Spleen (tissue), 11 donors: Measurements from ENCODE around the gene SHQ1. TPM values are rescaled to one million over a fixed set of nuclear protein-coding genes. Genes with fewer than 3 reads are reported as not detected.
"Not testable (repeated sequence)": the region's sequence is repeated elsewhere in the genome, so short reads cannot be mapped to it uniquely, and the experiment has no call there.

Experiments used
- DNase-seq: peaks from one replicate; pipeline ENCODE4 v3.0.0-alpha.2; 2020
- H3K27ac ChIP-seq, 8 donors: fragments of 200-600 bp; sonication (generic) in 7 of 8; 1 replicate in 4 of 8; 2 replicates in 4 of 8; pipeline versions ENCODE4 v1.5.0 to v1.8.0; 2016 to 2021; ENCODE audit warnings: inconsistent platforms in 4 of 8, mild to moderate bottlenecking in 4 of 8, moderate library complexity in 1 of 8
- H3K27me3 ChIP-seq, 7 donors: fragments of 200-600 bp; sonication (generic) in 6 of 7; replicated peaks in 1 of 7; 1 replicate in 4 of 7; 2 replicates in 3 of 7; pipeline versions ENCODE4 v1.5.0 to v1.8.0; 2016 to 2021; ENCODE audit warnings: inconsistent platforms in 3 of 7, mild to moderate bottlenecking in 1 of 7
- H3K36me3 ChIP-seq, 6 donors: fragments of 200-600 bp; sonication (generic) in 5 of 6; 1 replicate in 4 of 6; 2 replicates in 2 of 6; pipeline versions ENCODE4 v1.5.0 to v1.8.0; 2016 to 2021; ENCODE audit warnings: inconsistent platforms in 2 of 6
- H3K4me1 ChIP-seq, 6 donors: fragments of 200-600 bp; sonication (generic) in 5 of 6; 1 replicate in 3 of 6; 2 replicates in 3 of 6; pipeline versions ENCODE4 v1.5.0 to v1.8.0; 2016 to 2021; ENCODE audit warnings: inconsistent platforms in 3 of 6
- H3K4me3 ChIP-seq, 8 donors: fragments of 200-600 bp; sonication (generic) in 7 of 8; 1 replicate in 4 of 8; 2 replicates in 4 of 8; pipeline versions ENCODE4 v1.5.0 to v1.8.0; 2016 to 2021; ENCODE audit warnings: inconsistent platforms in 4 of 8, mild to moderate bottlenecking in 4 of 8, moderate library complexity in 2 of 8
- H3K9me3 ChIP-seq, 8 donors: fragments of 200-600 bp; sonication (generic) in 7 of 8; 1 replicate in 4 of 8; 2 replicates in 4 of 8; pipeline versions ENCODE4 v1.5.0 to v1.8.0; 2016 to 2021; ENCODE audit warnings: inconsistent platforms in 4 of 8
- POLR2A ChIP-seq, 3 donors: fragments of 450-650 bp; IDR thresholded peaks; one replicate each; pipeline ENCODE4 v1.5.1; 2017; ENCODE audit warnings: antibody characterized with exemption in 3 of 3, mild to moderate bottlenecking in 1 of 3
- POLR2AphosphoS5 ChIP-seq, 3 donors: sonication (generic); formaldehyde crosslinking; IDR thresholded peaks; one replicate each; pipeline ENCODE4 v1.5.1; 2017; ENCODE audit warnings: antibody characterized with exemption in 3 of 3
- WGBS, 5 donors: extraction: QIAGEN DNeasy Blood & Tissue Kit in 3 of 5; methylation state at CpG; one replicate each; pipeline versions ENCODE4 v1.1.5 to v1.1.7; 2013 to 2018; 5-methylcytosine and 5-hydroxymethylcytosine counted together
- intact Hi-C: fragments of 100-400 bp; cut with DNase I; formaldehyde crosslinking; loops from one replicate; pipeline ENCODE4 v1.15.0; 2023; ENCODE audit warnings: low total_unique reads
- polyA plus RNA-seq, 3 donors: library from polyadenylated mRNA; stranded (reverse); fragments of 200-250 nt; gene quantifications; one replicate each; pipeline ENCODE4 v1.2.1, GENCODE V29; 2013
- total RNA-seq, 7 donors: library from RNA; depleted of rRNA in 3 of 7; stranded (reverse); fragments of >200 nt in 3 of 7; fragmentation: NEBNext Ultra II Directional in 4 of 7; extraction: Animal tissue kit (Norgen Biotek cat#: 25700) in 4 of 7; gene quantifications; one replicate each; pipeline versions ENCODE4 v1.1.0 to v1.2.1, GENCODE V29; 2016 to 2021
- TF ChIP-seq, protein P1 (sequence below), 11 experiments: fragments of 200-600 bp in 7 of 11; fragments of 450-650 bp in 4 of 11; sonication (generic) in 4 of 11; IDR thresholded peaks in 8 of 11; conservative IDR thresholded peaks in 3 of 11; 1 replicate in 7 of 11; 2 replicates in 4 of 11; pipeline versions ENCODE4 v1.4.0 to v1.8.0; 2016 to 2021; ENCODE audit warnings: antibody characterized with exemption in 11 of 11, inconsistent platforms in 4 of 11, mild to moderate bottlenecking in 1 of 11
- donor health status: healthy with polysubstance abuse.
- donor health status: DM: no; HTN: no; CAD: no; lungs with moderate emphysema.
- donor health status: DM: no; HTN: no; CAD: no.
- donor health status: Bipolar disorder and iron deficiency.
- donor health status: healthy.
- donor health status: DM: no; HTN: no; CAD: no.
- donor health status: DM: yes; HTN: yes; CAD: no.

The SHQ1 gene
- total and polyA plus RNA-seq, 10 donors: 6.7 to 28.6 (median 16.7) TPM

DNA sequence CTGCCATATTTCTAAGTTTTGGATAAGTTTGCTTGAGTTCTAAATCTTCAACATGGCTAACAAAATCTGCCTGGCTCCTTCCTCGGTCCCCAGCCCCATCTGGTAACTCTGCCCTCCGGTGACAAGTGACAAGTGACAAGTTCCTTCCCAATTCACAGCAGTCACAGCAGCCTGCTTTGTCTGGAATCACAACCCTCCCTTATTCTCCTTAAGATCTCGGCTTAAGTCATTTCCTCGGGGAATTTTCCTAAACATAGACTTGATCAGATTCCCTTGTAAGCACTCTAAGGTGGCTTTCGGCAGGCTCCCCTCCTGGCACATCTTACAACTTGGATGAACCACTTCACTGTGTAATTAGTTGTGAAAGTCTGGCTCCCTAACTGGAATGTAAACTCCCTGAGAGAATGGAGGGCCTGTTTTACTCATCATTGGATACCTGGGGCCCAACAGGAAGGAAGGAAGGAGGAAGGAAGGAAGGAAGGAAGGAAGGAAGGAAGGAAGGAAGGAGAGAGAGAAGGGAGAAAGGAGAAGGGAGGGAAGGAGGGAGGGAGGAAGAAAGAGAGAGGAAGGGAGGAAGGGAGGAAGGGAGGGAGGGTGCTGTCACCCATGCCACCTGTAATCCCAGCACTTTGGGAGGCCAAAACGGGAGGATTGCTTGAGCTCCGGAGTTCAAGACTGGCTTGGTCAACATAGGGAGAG is 126.4 kb downstream of the SHQ1 start:
- no peak overlapping the region for H3K4me3 ChIP-seq
- WGBS, 5 donors: 66 to 75% (median 69%) methylated on average over 7 of the region's 7 CpGs
- no peak overlapping the region for H3K27ac ChIP-seq
- H3K4me1 ChIP-seq: no peaks in the 10 kb centered on the region
- H3K36me3 ChIP-seq: no peaks in the 10 kb centered on the region
- H3K27me3 ChIP-seq: no peaks in the 10 kb centered on the region
- no peak for DNase-seq
- peaks cover 0 to under 1% (median 0%) of the 10 kb centered on the region in 8 donors for H3K9me3 ChIP-seq
- intact Hi-C loops: no loop called here
- TF ChIP-seq POLR2A (IDR thresholded peaks at IDR 0.05) (no peak), POLR2AphosphoS5 (IDR thresholded peaks at IDR 0.05) (no peak)
- TF ChIP-seq, protein P1, sequence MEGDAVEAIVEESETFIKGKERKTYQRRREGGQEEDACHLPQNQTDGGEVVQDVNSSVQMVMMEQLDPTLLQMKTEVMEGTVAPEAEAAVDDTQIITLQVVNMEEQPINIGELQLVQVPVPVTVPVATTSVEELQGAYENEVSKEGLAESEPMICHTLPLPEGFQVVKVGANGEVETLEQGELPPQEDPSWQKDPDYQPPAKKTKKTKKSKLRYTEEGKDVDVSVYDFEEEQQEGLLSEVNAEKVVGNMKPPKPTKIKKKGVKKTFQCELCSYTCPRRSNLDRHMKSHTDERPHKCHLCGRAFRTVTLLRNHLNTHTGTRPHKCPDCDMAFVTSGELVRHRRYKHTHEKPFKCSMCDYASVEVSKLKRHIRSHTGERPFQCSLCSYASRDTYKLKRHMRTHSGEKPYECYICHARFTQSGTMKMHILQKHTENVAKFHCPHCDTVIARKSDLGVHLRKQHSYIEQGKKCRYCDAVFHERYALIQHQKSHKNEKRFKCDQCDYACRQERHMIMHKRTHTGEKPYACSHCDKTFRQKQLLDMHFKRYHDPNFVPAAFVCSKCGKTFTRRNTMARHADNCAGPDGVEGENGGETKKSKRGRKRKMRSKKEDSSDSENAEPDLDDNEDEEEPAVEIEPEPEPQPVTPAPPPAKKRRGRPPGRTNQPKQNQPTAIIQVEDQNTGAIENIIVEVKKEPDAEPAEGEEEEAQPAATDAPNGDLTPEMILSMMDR (IDR thresholded peaks at IDR 0.05 in 8 of 11, conservative IDR thresholded peaks at IDR 0.05 in 3 of 11): no peak

DNA sequence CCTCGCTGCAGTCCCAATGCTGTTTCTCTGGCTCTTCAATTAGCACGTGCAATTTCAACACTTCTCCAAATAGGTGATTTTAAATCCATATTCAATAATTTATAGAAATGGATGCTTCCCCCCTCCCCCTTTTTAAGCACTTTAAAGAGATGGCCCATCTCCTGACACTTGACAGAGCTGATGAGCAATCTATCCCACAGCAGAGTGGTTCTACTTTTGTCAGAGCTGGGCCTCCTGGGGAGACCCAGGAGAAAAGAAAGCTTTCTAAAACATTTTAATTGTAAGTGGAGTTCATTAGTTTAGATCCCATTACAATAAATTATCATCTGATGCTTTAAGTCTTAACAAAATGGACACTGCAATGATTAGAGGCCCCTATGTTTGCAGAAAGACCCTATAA is 127.7 kb downstream of the SHQ1 start:
- no peaks in the 10 kb centered on the region for H3K36me3 ChIP-seq
- 90 to 100% (median 97%) methylated on average over 2 of the region's 2 CpGs for WGBS, 5 donors
- H3K27ac ChIP-seq: no peak overlapping the region
- peaks cover 0 to 13% (median 10%) of the 10 kb centered on the region in 8 donors for H3K9me3 ChIP-seq
- TF ChIP-seq POLR2A (IDR thresholded peaks at IDR 0.05): no peak
- no peak overlapping the region for H3K4me3 ChIP-seq
- no peaks in the 10 kb centered on the region for H3K27me3 ChIP-seq
- H3K4me1 ChIP-seq: no peaks in the 10 kb centered on the region
- no peak for DNase-seq
- intact Hi-C loops: no loop called here

DNA sequence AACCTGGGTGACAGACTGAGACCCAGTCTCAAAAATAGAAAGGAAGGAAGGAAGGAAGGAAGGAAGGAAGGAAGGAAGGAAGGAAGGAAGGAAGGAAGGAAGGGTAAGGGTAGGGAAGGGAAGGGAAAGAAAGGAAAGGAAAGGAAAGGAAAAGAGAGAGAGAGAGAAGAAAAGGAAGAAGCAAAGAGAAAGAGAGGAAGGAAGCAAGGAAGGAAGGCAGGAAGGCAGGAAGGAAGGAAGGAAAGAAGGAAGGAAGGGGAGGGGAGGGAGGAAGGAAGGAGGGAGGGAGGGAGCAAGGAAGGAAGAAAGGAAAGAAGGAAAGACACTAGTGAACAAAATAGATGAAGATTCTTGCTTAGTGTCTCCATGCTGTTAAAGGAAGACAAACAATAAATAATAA is 129.1 kb downstream of the SHQ1 start:
- H3K9me3 ChIP-seq: peaks cover 0 to 27% (median 19%) of the 10 kb centered on the region in 8 donors
- no peak for TF ChIP-seq POLR2AphosphoS5 (IDR thresholded peaks at IDR 0.05)
- TF ChIP-seq, protein P1 (IDR thresholded peaks at IDR 0.05 in 8 of 11, conservative IDR thresholded peaks at IDR 0.05 in 3 of 11): no peak
- TF ChIP-seq POLR2A (IDR thresholded peaks at IDR 0.05): no peak
- intact Hi-C loops: no loop called here
- H3K27me3 ChIP-seq: no peaks in the 10 kb centered on the region
- no peaks in the 10 kb centered on the region for H3K4me1 ChIP-seq
- H3K36me3 ChIP-seq: no peaks in the 10 kb centered on the region
- DNase-seq: no peak
- H3K4me3 ChIP-seq: no peak overlapping the region
- H3K27ac ChIP-seq: no peak overlapping the region

DNA sequence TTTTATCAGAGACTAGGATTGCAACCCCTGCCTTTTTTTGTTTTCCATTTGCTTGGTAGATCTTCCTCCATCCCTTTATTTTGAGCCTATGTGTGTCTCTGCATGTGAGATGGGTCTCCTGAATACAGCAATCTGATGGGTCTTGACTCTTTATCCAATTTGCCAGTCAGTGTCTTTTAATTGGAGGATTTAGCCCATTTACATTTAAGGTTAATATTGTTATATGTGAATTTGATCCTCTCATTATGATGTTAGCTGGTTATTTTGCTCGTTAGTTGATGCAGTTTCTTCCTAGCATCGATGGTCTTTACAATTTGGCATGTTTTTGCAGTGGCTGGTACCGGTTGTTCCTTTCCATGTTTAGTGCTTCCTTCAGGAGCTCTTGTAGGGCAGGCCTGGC is 134.1 kb downstream of the SHQ1 start:
- WGBS, 5 donors: 64 to 100% (median 97%) methylated on average over 1 to 3 of the region's 3 CpGs
- peaks cover 0 to 38% (median 19%) of the 10 kb centered on the region in 8 donors for H3K9me3 ChIP-seq
- H3K27me3 ChIP-seq, DNase-seq, H3K4me1 ChIP-seq, H3K36me3 ChIP-seq, H3K4me3 ChIP-seq, intact Hi-C loops, H3K27ac ChIP-seq: not testable (repeated sequence)

DNA sequence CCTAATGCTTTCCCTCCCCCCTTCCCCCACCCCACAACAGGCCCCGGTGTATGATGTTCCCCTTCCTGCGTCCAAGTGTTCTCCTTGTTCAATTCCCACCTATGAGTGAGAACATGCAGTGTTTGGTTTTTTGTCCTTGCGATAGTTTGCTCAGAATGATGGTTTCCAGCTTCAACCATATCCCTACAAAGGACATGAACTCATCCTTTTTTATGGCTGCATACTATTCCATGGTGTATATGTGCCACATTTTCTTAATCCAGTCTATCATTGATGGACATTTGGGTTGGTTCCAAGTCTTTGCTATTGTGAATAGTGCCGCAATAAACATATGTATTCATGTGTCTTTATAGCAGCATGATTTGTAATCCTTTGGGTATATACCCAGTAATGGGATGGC is 137.8 kb downstream of the SHQ1 start:
- H3K27me3 ChIP-seq, H3K4me3 ChIP-seq, H3K4me1 ChIP-seq, intact Hi-C loops, H3K27ac ChIP-seq, DNase-seq, H3K36me3 ChIP-seq: not testable (repeated sequence)
- peaks cover 0 to 24% (median 8%) of the 10 kb centered on the region in 8 donors for H3K9me3 ChIP-seq
- 92 to 98% (median 96%) methylated on average over 4 of the region's 4 CpGs for WGBS, 5 donors

DNA sequence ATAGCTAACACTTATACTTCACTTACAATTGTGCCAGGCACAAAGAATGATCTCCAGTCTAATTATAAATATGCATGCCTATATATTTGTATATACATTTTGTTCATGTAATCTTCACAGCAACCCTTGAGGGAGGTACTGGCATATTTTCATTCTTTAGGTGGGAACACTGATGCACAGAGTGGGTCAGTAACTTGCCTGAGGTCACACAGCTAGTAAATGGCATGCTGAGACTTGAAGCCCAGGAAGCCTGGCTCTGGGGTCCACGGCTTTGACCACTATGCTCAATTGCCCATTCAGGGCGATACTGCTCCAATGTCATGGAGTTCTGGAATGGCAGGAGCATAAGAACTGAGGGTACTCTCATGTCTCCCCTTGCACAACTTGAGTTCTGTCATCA is 139.8 kb downstream of the SHQ1 start:
- WGBS, 5 donors: 86 to 94% (median 92%) methylated on average over 2 of the region's 2 CpGs
- Histone ChIP-seq H3K4me1 (no peaks in the 10 kb centered on the region), H3K9me3 (peaks cover 0 to 11% (median 0%) of the 10 kb centered on the region in 8 donors), H3K27ac (no peak overlapping the region), H3K27me3 (no peaks in the 10 kb centered on the region), H3K4me3 (no peak overlapping the region), H3K36me3 (no peaks in the 10 kb centered on the region)
- intact Hi-C loops: no loop called here
- TF ChIP-seq, protein P1 (IDR thresholded peaks at IDR 0.05 in 8 of 11, conservative IDR thresholded peaks at IDR 0.05 in 3 of 11): no peak
- TF ChIP-seq POLR2AphosphoS5 (IDR thresholded peaks at IDR 0.05) (no peak), POLR2A (IDR thresholded peaks at IDR 0.05) (no peak)
- no peak for DNase-seq
